ENCODE measurements around the gene OGFOD3.
"Not testable (repeated sequence)": the region's sequence is repeated elsewhere in the genome, so short reads cannot be mapped to it uniquely, and the experiment has no call there.

OGFOD3 gene

GRCh38 chr17:82385559-82386254, 32.7 kb downstream of the OGFOD3 start:
- ChIA-PET POLR2A (no interaction called here), CTCF (no interaction called here)
- DNase-seq (ENCODE audit: extremely low spot score), result no peak
- no peak for TF ChIP-seq SUZ12 (IDR thresholded peaks at IDR 0.05)

- no peak for DNase-seq (ENCODE audit: extremely low spot score)
- no peak for TF ChIP-seq TARDBP (IDR thresholded peaks at IDR 0.05)
- TF ChIP-seq SUZ12 (IDR thresholded peaks at IDR 0.05), result no peak
- no peak for TF ChIP-seq LEF1 (IDR thresholded peaks at IDR 0.05; ENCODE audit: borderline replicate concordance)
- TF ChIP-seq FOXM1 (IDR thresholded peaks at IDR 0.05; ENCODE audit: borderline replicate concordance), result no peak
- TF ChIP-seq FOXK2 (IDR thresholded peaks at IDR 0.05), result no peak
- no peak for TF ChIP-seq CTBP1 (IDR thresholded peaks at IDR 0.05; ENCODE audit: borderline replicate concordance)
- TF ChIP-seq HDGF (IDR thresholded peaks at IDR 0.05; ENCODE audit: borderline replicate concordance), result no peak
- TF ChIP-seq ZNF384 (IDR thresholded peaks at IDR 0.05), result no peak
- no peak for TF ChIP-seq L3MBTL2 (conservative IDR thresholded peaks at IDR 0.05)
- no peak for TF ChIP-seq FOXA1 (IDR thresholded peaks at IDR 0.05)
- no peak for TF ChIP-seq SP1 (IDR thresholded peaks at IDR 0.05)
- no peak for TF ChIP-seq BHLHE40 (IDR thresholded peaks at IDR 0.05; ENCODE audit: borderline replicate concordance)
- TF ChIP-seq, protein P1, sequence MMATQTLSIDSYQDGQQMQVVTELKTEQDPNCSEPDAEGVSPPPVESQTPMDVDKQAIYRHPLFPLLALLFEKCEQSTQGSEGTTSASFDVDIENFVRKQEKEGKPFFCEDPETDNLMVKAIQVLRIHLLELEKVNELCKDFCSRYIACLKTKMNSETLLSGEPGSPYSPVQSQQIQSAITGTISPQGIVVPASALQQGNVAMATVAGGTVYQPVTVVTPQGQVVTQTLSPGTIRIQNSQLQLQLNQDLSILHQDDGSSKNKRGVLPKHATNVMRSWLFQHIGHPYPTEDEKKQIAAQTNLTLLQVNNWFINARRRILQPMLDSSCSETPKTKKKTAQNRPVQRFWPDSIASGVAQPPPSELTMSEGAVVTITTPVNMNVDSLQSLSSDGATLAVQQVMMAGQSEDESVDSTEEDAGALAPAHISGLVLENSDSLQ (IDR thresholded peaks at IDR 0.05), result no peak
- TF ChIP-seq ELF4 (IDR thresholded peaks at IDR 0.05), result no peak
- TF ChIP-seq NFRKB (IDR thresholded peaks at IDR 0.05), result no peak
- TF ChIP-seq ARNT (IDR thresholded peaks at IDR 0.05), result no peak
- ChIA-PET POLR2A (interaction anchor here (0.8 kb wide), 1 partner anchor 134 kb away, joined by 3 read pairs; the partner anchor contains the start of gene FOXK2), CTCF (no interaction called here)
Measured at GRCh38 chr17:82384730-82385481, 33.5 kb downstream of the OGFOD3 start.

DNA sequence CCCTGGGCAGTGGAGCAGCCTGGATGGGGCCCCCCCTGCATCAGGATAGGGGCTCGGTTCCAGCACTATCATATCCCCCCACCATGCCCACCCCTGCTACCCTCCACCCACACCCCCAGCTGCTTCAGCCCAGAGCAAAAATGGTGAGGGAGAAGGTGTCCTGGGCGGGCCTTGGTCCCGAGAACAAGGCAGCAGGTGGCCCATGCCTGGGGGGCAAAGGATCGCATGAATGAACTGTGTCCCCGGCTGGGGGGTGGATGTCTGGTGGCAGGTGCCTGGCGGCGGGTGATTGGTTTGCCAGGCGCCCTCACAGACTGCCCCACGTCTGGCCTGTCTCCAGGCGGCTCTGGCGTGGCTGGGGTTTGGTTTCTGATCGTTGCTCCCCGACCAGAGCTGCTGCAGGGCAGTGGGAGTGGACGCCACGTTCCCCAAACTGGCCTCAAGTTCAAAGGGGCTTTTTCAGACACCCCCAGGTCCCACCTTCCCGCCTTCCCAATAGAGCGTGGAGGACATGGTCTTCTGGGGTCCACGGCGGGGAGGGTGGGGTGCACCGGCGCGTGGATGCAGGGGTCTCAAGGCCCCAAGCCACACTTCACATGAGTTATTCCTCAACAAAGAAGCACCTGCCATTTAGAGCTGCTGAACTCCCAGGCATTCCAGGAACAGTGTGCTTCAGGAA, 34.2 kb downstream of the OGFOD3 start:
- POLR2A ChIA-PET, result interaction anchor here (0.8 kb wide), 2 partner anchors 14 to 135 kb away, joined by 3 read pairs; partner anchors contain the start of gene FOXK2
- CTCF ChIA-PET, result no interaction called here
- DNase-seq (ENCODE audit: extremely low spot score), result no peak
- TF ChIP-seq FOXA1 (IDR thresholded peaks at IDR 0.05), result no peak
- no peak for TF ChIP-seq ZNF384 (IDR thresholded peaks at IDR 0.05)
- no peak for TF ChIP-seq TARDBP (IDR thresholded peaks at IDR 0.05)
- TF ChIP-seq, protein P1 (IDR thresholded peaks at IDR 0.05), result no peak
- no peak for TF ChIP-seq SUZ12 (IDR thresholded peaks at IDR 0.05)
- no peak for TF ChIP-seq ELF4 (IDR thresholded peaks at IDR 0.05)
- TF ChIP-seq FOXM1 (IDR thresholded peaks at IDR 0.05; ENCODE audit: borderline replicate concordance), result no peak
- no peak for TF ChIP-seq L3MBTL2 (conservative IDR thresholded peaks at IDR 0.05)
- TF ChIP-seq CTBP1 (IDR thresholded peaks at IDR 0.05; ENCODE audit: borderline replicate concordance), result no peak
- no peak for TF ChIP-seq LEF1 (IDR thresholded peaks at IDR 0.05; ENCODE audit: borderline replicate concordance)
- no peak for TF ChIP-seq HDGF (IDR thresholded peaks at IDR 0.05; ENCODE audit: borderline replicate concordance)
- TF ChIP-seq ARNT (IDR thresholded peaks at IDR 0.05), result no peak

- CTCF ChIA-PET, result no interaction called here
- no peak for DNase-seq (ENCODE audit: extremely low spot score)
- TF ChIP-seq ARNT (IDR thresholded peaks at IDR 0.05), result no peak
- no peak for TF ChIP-seq SUZ12 (IDR thresholded peaks at IDR 0.05)
- no peak for TF ChIP-seq CTBP1 (IDR thresholded peaks at IDR 0.05; ENCODE audit: borderline replicate concordance)
- TF ChIP-seq FOXA1 (IDR thresholded peaks at IDR 0.05), result no peak
- no peak for TF ChIP-seq TARDBP (IDR thresholded peaks at IDR 0.05)
- no peak for TF ChIP-seq FOXM1 (IDR thresholded peaks at IDR 0.05; ENCODE audit: borderline replicate concordance)
- TF ChIP-seq ELF4 (IDR thresholded peaks at IDR 0.05), result no peak
- TF ChIP-seq BHLHE40 (IDR thresholded peaks at IDR 0.05; ENCODE audit: borderline replicate concordance), result no peak
- no peak for TF ChIP-seq NFRKB (IDR thresholded peaks at IDR 0.05)
- no peak for TF ChIP-seq L3MBTL2 (conservative IDR thresholded peaks at IDR 0.05)
- no peak for TF ChIP-seq ZNF384 (IDR thresholded peaks at IDR 0.05)
- TF ChIP-seq, protein P1 (IDR thresholded peaks at IDR 0.05), result no peak
- TF ChIP-seq HDGF (IDR thresholded peaks at IDR 0.05; ENCODE audit: borderline replicate concordance), result no peak
- TF ChIP-seq SP1 (IDR thresholded peaks at IDR 0.05), result no peak
- no peak for TF ChIP-seq FOXK2 (IDR thresholded peaks at IDR 0.05)
- no peak for TF ChIP-seq LEF1 (IDR thresholded peaks at IDR 0.05; ENCODE audit: borderline replicate concordance)
- POLR2A ChIA-PET, result interaction anchor here (0.8 kb wide), 1 partner anchor 13 kb away, joined by 3 read pairs; no protein-coding TSS in a partner anchor
Measured at GRCh38 chr17:82383411-82383810, 35.0 kb downstream of the OGFOD3 start.

DNA sequence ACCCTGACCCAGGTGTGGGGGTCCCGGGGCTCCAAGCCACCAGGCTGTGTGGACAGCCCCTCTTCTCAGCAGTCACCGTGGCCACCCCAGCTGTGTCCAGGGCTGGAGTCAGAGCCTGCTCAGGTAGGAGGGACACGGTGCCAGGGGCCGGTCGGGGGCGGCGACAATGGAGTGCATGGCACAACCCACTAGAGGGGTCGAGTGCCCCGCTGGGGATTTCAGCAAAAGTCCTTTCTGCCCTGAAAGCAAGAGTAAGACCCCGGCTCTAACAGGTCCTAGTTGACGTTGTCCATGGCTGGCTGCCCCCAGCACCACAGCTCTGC, 35.5 kb downstream of the OGFOD3 start:
- no peak for DNase-seq (ENCODE audit: extremely low spot score)
- no peak for TF ChIP-seq ARNT (IDR thresholded peaks at IDR 0.05)
- TF ChIP-seq CTBP1 (IDR thresholded peaks at IDR 0.05; ENCODE audit: borderline replicate concordance), result no peak
- no peak for TF ChIP-seq SUZ12 (IDR thresholded peaks at IDR 0.05)
- no peak for TF ChIP-seq SP1 (IDR thresholded peaks at IDR 0.05)
- TF ChIP-seq L3MBTL2 (conservative IDR thresholded peaks at IDR 0.05), result no peak
- TF ChIP-seq FOXA1 (IDR thresholded peaks at IDR 0.05), result no peak
- TF ChIP-seq LEF1 (IDR thresholded peaks at IDR 0.05; ENCODE audit: borderline replicate concordance), result no peak
- TF ChIP-seq ZNF384 (IDR thresholded peaks at IDR 0.05), result no peak
- no peak for TF ChIP-seq NFRKB (IDR thresholded peaks at IDR 0.05)
- no peak for TF ChIP-seq FOXM1 (IDR thresholded peaks at IDR 0.05; ENCODE audit: borderline replicate concordance)
- TF ChIP-seq, protein P1 (IDR thresholded peaks at IDR 0.05), result no peak
- ChIA-PET CTCF (no interaction called here), POLR2A (no interaction called here)

DNA sequence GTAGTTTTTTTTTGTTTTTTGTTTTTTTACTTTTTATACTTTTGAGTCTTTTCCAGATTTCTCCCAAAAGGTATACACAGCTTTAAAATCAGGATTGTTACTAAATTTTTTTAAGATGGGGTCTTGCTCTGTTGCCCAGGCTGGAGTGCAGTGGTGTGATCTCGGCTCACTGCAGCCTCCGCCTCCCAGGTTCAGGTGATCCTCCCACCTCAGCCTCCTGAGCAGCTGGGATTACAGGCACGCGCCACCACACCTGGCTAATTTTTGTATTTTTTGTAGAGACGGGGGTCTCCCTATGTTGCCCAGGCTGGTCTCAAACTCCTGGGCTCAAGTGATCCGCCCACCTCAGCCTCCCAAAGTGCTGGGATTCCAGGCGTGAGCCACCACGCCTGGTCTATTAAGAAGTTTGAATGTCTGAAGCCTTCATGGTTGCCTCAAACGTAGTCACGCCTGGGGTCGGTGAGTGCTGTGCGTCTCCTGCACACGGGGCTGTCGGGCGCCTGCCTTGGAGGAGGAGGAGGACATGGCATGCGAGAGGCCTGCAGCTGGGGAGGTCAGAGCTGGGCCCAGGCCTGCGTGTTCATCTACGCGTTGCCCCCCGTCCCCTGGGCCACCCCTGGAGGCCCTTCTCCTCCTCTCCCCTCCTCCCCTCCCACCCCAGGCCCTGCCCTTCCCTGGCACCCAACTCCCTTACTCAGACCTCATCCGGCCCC, 36.0 kb downstream of the OGFOD3 start:
- CTCF ChIA-PET; DNase-seq (ENCODE audit: extremely low spot score); POLR2A ChIA-PET: not testable (repeated sequence)

DNA sequence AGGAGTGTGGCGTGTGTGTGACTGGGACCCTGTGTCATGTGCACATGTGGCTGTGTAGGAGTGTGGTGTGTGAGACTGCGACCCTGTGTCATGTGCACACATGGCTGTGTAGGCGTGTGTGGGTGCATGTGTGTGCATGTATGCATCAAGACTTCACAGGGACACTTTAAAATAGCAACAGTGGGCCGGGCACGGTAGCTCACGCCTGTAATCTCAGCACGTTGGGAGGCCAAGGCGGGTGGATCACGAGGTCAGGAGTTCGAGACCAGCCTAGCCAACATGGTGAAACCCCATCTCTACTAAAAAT, 36.7 kb downstream of the OGFOD3 start:
- CTCF ChIA-PET; POLR2A ChIA-PET; DNase-seq (ENCODE audit: extremely low spot score): not testable (repeated sequence)
